GM12891 (cell line): ENCODE results near the gene PLAA.

ENCODE experiments used
- PAX5 ChIP-seq: IDR thresholded peaks from 2 replicates; pipeline ENCODE4 v1.6.1; 2011; ENCODE audit warnings: low read length, moderate library complexity, mild to moderate bottlenecking; ENCODE audit not compliant: insufficient read depth, severe bottlenecking
- POLR2A ChIP-seq: IDR thresholded peaks from 2 replicates; pipeline ENCODE4 v1.6.1; 2011; ENCODE audit warnings: low read depth, low read length, control low read depth
- POLR2AphosphoS5 ChIP-seq: IDR thresholded peaks from 2 replicates; pipeline ENCODE4 v1.6.1; 2011; ENCODE audit warnings: low read depth, low read length, control low read depth
- POU2F2 ChIP-seq: IDR thresholded peaks from 2 replicates; pipeline ENCODE4 v1.6.1; 2011; ENCODE audit warnings: low read depth, mild to moderate bottlenecking, control low read depth, low read length, moderate library complexity
- SPI1 ChIP-seq: IDR thresholded peaks from 2 replicates; pipeline ENCODE4 v1.6.1; 2011; ENCODE audit warnings: low read depth, low read length, control low read depth
- TAF1 ChIP-seq: IDR thresholded peaks from 2 replicates; pipeline ENCODE4 v1.6.1; 2011; ENCODE audit warnings: low read depth, low read length, control low read depth

- TF ChIP-seq POLR2AphosphoS5, result no peak
- TF ChIP-seq POLR2A, result no peak
- no peak for TF ChIP-seq POU2F2
- no peak for TF ChIP-seq TAF1
- no peak for TF ChIP-seq SPI1
- TF ChIP-seq PAX5, result no peak
Observed at GRCh38 chr9:26928902-26929495, 18.0 kb downstream of the PLAA start.
